Testis (tissue), 3 donors: ENCODE results near the gene TNFRSF1A. TPM values are rescaled to one million over a fixed set of nuclear protein-coding genes. Genes with fewer than 3 reads are reported as not detected.
A peak's percentile ranks its signal among the peaks of the same experiment; 100 is the strongest.

ENCODE experiments used
- DNase-seq: peaks from one replicate; pipeline ENCODE4 v3.0.0-alpha.2; 2019
- H3K27ac ChIP-seq, 2 donors: fragments of 200-600 bp; sonication (generic); one replicate each; pipeline ENCODE4 v1.5.1; 2019
- H3K27me3 ChIP-seq: fragments of 200-600 bp; sonication (generic); one replicate; pipeline ENCODE4 v1.5.1; 2019
- H3K36me3 ChIP-seq: fragments of 200-600 bp; sonication (generic); one replicate; pipeline ENCODE4 v1.5.1; 2017; ENCODE audit warnings: low read depth; ENCODE audit errors: missing control alignments
- H3K4me1 ChIP-seq: fragments of 200-600 bp; sonication (generic); one replicate; pipeline ENCODE4 v1.5.1; 2019
- H3K4me3 ChIP-seq, 2 donors: fragments of 200-600 bp; sonication (generic); one replicate each; pipeline ENCODE4 v1.5.1; 2017 to 2019
- H3K9me3 ChIP-seq: fragments of 200-600 bp; sonication (generic); one replicate; pipeline ENCODE4 v1.5.1; 2017
- CTCF ChIP-seq, 3 experiments: fragments of 450-650 bp in 2 of 3; fragments of 200-600 bp in 1 of 3; sonication (generic) in 1 of 3; IDR thresholded peaks; one replicate each; pipeline ENCODE4 v1.5.1; 2016 to 2019; ENCODE audit warnings: antibody characterized with exemption in 3 of 3, mild to moderate bottlenecking in 2 of 3, moderate library complexity in 1 of 3
- POLR2A ChIP-seq: fragments of 450-650 bp; IDR thresholded peaks from one replicate; pipeline ENCODE4 v1.6.1; 2017; ENCODE audit warnings: antibody characterized with exemption, mild to moderate bottlenecking, moderate library complexity
- WGBS, 2 donors: methylation state at CpG; one replicate each; pipeline ENCODE4 v1.1.5; 2018; 5-methylcytosine and 5-hydroxymethylcytosine counted together
- intact Hi-C: fragments of 100-400 bp; cut with DNase I; formaldehyde crosslinking; loops from one replicate; pipeline ENCODE4 v1.15.1; 2023; ENCODE audit warnings: low total_unique reads
- polyA plus RNA-seq: library from polyadenylated mRNA; stranded (reverse); fragments of 350-450 nt; fragmentation: Illumina TruSeq; extraction: RNeasy Lipid Tissue Mini Kit (QIAGEN cat#74804); gene quantifications from one replicate; pipeline ENCODE4 v1.2.3, GENCODE V29; 2014; ENCODE audit warnings: low read depth, low replicate concordance; ENCODE audit not compliant: insufficient read depth
- total RNA-seq, 2 donors: library from RNA; depleted of rRNA; stranded (reverse); fragments of >200 nt; gene quantifications; one replicate each; pipeline ENCODE4 v1.2.3, GENCODE V29; 2016

TNFRSF1A gene
- total and polyA plus RNA-seq, 3 donors from 2014 or later = 59.8 to 106 (median 94.6) TPM

DNA sequence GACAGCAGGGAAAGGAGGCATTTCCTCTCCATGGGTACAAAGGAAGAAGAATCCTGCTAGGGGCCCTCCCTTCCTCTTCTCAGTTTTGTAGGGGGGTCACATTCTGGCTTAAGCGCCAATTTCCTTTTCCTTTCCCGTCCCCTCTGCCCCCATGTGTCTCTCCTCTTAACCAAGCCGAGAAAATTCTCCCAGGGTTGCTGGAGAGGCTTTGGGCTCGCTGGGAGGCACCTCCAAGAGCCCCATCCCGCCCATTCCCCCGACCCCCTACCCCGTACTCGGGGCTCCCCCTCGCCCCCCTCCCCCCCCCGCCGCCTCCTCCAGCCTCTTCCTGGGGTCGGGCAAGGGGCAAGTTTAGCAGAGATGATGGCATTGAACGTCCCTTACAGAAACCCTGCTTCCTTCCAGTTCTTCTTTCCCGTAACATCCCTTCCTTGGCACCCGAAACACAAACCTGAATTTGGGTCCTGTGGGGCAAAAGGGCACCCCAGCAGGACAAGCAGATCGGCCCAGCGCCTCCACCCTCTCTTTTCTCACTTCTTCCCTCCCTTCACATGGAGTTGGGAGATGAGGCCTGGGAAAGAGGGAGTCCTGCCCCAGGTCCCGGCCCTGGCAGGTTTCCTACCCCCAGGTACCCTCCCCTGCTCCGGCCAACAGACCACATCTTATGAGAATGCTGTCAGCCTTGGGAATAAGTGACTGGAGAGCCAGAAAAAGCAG lies 17.7 kb downstream of the TNFRSF1A start:
- H3K36me3 ChIP-seq = no peaks in the 10 kb centered on the region
- intact Hi-C loops = no loop called here
- H3K27ac ChIP-seq = peak overlapping the region in 1 of 2 donors; percentile 72
- peaks cover 44% of the 10 kb centered on the region for H3K4me1 ChIP-seq
- no peaks in the 10 kb centered on the region for H3K9me3 ChIP-seq
- TF ChIP-seq CTCF (IDR thresholded peaks at IDR 0.05) (no peak), POLR2A (no peak)
- WGBS, 2 donors = 53 to 54% methylated on average over 19 of the region's 19 CpGs
- no peak for DNase-seq
- H3K27me3 ChIP-seq = no peaks in the 10 kb centered on the region
- no peak overlapping the region for H3K4me3 ChIP-seq

GRCh38 chr12:6323340-6323994 lies 18.4 kb downstream of the TNFRSF1A start:
- peak; percentile 43 for DNase-seq
- intact Hi-C loops = no loop called here
- TF ChIP-seq CTCF (IDR thresholded peaks at IDR 0.05) (peak; percentile 17 to 60 (median 36)), POLR2A (no peak)
- Histone ChIP-seq H3K27ac (peak overlapping the region; percentile 63 to 72), H3K27me3 (no peaks in the 10 kb centered on the region), H3K36me3 (no peaks in the 10 kb centered on the region), H3K9me3 (no peaks in the 10 kb centered on the region), H3K4me3 (no peak overlapping the region), H3K4me1 (peaks cover 44% of the 10 kb centered on the region)
- 26 to 30% methylated on average over 14 of the region's 14 CpGs for WGBS, 2 donors

GRCh38 chr12:6322969-6323339 lies 18.9 kb downstream of the TNFRSF1A start:
- Histone ChIP-seq H3K4me3 (no peak overlapping the region), H3K9me3 (no peaks in the 10 kb centered on the region), H3K4me1 (peaks cover 44% of the 10 kb centered on the region), H3K36me3 (no peaks in the 10 kb centered on the region), H3K27ac (no peak overlapping the region), H3K27me3 (no peaks in the 10 kb centered on the region)
- DNase-seq = no peak
- TF ChIP-seq CTCF (IDR thresholded peaks at IDR 0.05) = no peak
- TF ChIP-seq POLR2A = no peak
- 46 to 62% methylated on average over 2 of the region's 2 CpGs for WGBS, 2 donors
- intact Hi-C loops = no loop called here

GRCh38 chr12:6322352-6322751 lies 19.5 kb downstream of the TNFRSF1A start:
- H3K36me3 ChIP-seq = no peaks in the 10 kb centered on the region
- H3K27me3 ChIP-seq = no peaks in the 10 kb centered on the region
- DNase-seq = no peak
- WGBS, 2 donors = 89 to 92% methylated on average over 4 of the region's 4 CpGs
- no peak overlapping the region for H3K4me3 ChIP-seq
- no peak for TF ChIP-seq CTCF (IDR thresholded peaks at IDR 0.05)
- TF ChIP-seq POLR2A = no peak
- H3K4me1 ChIP-seq = peaks cover 39% of the 10 kb centered on the region
- no peaks in the 10 kb centered on the region for H3K9me3 ChIP-seq
- intact Hi-C loops = no loop called here
- no peak overlapping the region for H3K27ac ChIP-seq
